Measurements from ENCODE around the gene TCTN1.

Gene TCTN1

DNA sequence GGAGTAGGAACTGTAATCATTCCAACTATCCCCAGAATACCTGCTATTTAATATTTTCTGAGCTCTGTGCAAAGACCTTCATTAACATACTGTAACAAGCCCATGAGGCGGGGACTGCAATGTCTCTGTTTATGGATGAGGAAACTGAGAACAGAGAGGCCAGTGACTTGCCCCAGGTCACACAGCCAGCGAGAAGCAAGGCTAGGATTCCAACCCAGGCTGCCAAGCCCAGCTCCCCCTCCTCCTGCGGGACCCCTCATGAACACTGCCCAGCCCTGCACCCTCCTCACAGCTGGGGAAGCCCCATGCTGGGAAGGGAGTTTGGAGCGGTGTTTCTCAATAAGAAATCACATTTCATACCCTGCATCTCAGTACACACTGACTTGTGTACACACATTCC is 64.1 kb downstream of the TCTN1 start:
- in situ Hi-C loops (cut with MboI; ENCODE audit: low sequenced_read_pairs): no loop called here

DNA sequence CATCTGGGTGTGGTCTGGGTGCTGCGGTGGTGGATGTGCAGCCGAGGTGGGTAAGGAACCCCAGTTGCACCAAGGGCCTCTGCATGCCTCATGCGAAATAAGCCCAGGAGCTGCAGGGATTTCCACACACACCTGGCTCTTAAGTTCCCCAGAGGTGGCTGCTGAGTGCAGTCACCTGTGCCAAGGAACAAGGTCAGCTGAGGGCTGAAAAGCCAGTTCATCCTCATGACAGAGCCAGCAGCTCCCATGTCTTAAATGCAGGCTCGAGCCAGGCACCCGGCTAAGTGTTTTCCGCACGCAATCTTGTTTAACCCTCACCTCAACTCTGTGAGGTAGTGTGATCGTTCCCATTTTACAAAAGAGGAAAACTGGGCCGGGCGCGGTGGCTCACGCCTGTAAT is 65.3 kb downstream of the TCTN1 start:
- in situ Hi-C loops (cut with MboI; ENCODE audit: low sequenced_read_pairs): no loop called here

DNA sequence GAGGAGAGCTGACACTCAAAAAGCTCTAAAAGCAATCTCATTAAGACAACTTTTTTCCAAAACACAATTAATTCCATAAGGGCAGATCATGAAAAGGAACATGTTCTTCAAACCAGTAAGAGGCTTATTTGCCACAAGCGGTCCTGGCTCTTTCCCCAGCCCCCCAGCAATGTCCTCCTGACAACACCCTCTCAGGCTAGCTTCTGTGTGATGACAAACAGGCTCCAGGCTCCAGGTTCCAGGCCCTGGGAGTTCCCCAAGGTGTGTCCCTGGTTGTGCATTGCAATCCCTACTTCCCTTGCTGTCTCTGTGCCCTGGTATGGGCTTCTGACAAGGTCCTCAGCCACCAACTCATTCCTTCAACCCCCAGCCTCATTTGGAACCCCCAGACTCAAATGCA is 66.1 kb downstream of the TCTN1 start:
- in situ Hi-C loops (cut with MboI; ENCODE audit: low sequenced_read_pairs): no loop called here

DNA sequence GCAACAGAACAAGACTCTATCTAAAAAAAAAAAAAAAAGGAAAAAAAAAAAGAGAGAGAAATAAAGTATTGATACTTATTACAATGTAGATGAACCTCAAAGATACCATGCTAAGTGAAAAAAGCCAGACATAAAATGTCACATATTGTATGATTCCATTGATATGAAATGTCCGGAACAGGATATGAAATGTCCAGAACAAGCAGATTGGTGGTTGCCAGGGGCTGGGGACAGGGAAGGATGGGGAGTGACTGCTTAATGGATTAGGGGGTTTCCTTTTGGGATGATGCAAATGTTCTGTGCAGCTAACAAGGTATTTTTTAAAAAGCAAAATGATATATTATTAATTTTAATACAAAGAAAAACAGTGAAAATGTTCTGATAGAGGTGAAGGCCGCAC is 70.0 kb downstream of the TCTN1 start:
- in situ Hi-C loops (cut with MboI; ENCODE audit: low sequenced_read_pairs): no loop called here

- in situ Hi-C loops (cut with MboI; ENCODE audit: low sequenced_read_pairs): no loop called here
Measured at GRCh38 chr12:110684312-110684836, 70.4 kb downstream of the TCTN1 start.

DNA sequence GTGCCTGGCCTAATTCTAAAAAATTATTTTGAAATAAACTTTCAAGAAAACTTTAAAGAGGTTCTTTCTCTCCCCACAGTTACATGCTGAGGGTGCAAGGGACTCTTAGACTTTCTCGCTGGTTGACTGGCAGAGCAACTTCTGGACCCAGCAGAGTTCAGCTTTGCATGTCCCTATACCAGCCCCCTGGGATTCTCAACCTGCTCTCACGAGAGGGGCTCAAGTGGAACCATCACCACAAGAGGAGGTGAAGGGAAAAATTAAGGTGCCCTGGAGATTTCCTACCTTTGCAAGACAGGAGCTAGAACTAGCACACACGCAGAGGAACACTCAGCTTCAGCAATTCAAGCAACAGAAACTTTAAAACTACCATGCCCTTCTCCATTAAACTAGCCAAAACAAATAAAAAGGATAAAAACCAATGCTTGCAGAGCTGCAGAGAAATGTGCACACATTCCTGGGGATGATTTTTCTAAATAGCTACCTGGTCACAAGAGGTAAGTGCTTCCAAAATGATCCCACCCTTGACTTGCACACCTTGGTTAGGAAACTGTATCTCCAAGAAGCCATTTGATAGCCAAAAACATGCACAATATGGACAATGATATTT is 72.5 kb downstream of the TCTN1 start:
- in situ Hi-C loops (cut with MboI; ENCODE audit: low sequenced_read_pairs): no loop called here

GRCh38 chr12:110687396-110688169 is 73.7 kb downstream of the TCTN1 start:
- in situ Hi-C loops (cut with MboI; ENCODE audit: low sequenced_read_pairs): no loop called here

DNA sequence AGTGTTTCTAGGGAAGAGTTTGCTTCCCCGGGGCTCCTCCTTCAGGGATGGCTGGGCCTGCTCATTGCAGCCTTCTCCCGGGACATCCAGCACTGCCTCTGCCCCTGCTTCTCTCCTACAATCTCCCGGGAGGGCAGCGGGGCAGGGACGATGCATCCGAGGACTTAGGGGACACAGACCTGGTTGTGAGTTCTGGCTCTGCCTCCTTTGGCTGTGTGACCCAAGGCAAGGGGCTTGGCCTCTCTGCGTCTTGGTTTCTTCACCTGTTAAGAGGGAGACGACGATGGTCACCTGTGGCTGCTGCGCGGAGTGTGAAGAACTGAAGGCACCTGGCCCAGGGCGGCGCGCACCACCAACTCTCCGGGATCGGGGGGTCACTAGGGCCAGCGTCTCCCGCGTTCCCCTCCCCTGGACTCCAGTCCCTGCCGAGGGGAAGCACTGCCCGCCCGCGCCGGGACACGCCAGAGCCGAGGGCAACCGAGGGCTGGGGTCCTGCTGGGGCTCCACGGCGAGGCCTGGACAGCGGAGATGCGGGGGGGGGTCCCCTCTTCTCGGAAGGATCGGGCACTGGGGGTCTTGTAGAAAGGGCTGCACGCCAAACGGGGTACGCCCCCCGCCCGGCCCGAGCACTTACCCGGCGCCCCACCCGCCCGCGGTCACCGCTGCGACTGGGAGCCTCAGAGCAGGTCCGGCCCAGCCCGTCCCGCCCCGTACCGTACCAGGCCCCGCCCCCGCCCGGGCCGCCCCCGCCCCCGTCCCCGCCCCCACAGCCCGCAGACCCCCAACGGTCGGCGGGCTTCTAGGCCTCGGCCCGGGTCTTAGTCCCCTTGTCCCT is 74.7 kb downstream of the TCTN1 start, which contains the start of gene HVCN1:
TSS of gene HVCN1 (minus strand) at position 670 of the 835 bp plus-strand sequence. CDS start 5,870 bp downstream, outside the sequence.
- in situ Hi-C loops (cut with MboI; ENCODE audit: low sequenced_read_pairs): no loop called here

- in situ Hi-C loops (cut with MboI; ENCODE audit: low sequenced_read_pairs): no loop called here
Measured at GRCh38 chr12:110689281-110690126, 75.6 kb downstream of the TCTN1 start.

GRCh38 chr12:110690127-110690430 is 76.2 kb downstream of the TCTN1 start:
- in situ Hi-C loops (cut with MboI; ENCODE audit: low sequenced_read_pairs): no loop called here

DNA sequence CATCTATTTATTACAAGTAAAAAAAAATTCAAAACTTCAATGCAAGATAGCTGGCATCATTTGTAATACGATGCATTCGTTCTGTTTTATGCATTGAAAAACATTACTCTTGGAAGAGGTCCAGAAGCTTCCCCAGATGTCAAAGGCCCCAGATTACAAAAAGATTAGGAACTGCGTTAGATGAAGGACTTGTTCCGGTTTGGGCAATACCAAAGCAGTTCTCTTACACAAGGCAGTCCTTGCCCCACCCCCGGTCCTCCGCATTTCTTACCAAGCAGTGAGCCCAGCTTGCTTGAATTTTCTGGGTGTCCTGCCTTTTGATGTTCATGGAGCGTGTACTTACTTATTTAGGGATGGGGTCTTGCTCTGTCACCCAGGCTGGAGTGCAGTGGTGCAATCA is 79.8 kb downstream of the TCTN1 start:
- in situ Hi-C loops (cut with MboI; ENCODE audit: low sequenced_read_pairs): no loop called here

GRCh38 chr12:110694330-110694901 is 80.5 kb downstream of the TCTN1 start:
- in situ Hi-C loops (cut with MboI; ENCODE audit: low sequenced_read_pairs): no loop called here

- in situ Hi-C loops (cut with MboI; ENCODE audit: low sequenced_read_pairs): no loop called here
Measured at GRCh38 chr12:110696283-110696682, 82.4 kb downstream of the TCTN1 start.

GRCh38 chr12:110697236-110697635 is 83.3 kb downstream of the TCTN1 start:
- in situ Hi-C loops (cut with MboI; ENCODE audit: low sequenced_read_pairs): no loop called here

- in situ Hi-C loops (cut with MboI; ENCODE audit: low sequenced_read_pairs): no loop called here
Measured at GRCh38 chr12:110698171-110698902, 84.4 kb downstream of the TCTN1 start.

All from hTERT RPE-1 (cell line).